NT2/D1 (cell line): Measurements from ENCODE around the gene SIN3A.
"Not testable (repeated sequence)": the region's sequence is repeated elsewhere in the genome, so short reads cannot be mapped to it uniquely, and the experiment has no call there.

Experiments used
- DNase-seq: peaks from one replicate; pipeline ENCODE4 v3.0.0-alpha.2; 2011; ENCODE audit warnings: low read depth, low spot score
- H3K27me3 ChIP-seq: 2 replicates; pipeline ENCODE4 v1.6.0; 2011; ENCODE audit warnings: mild to moderate bottlenecking; ENCODE audit not compliant: insufficient read length, insufficient read depth
- H3K36me3 ChIP-seq: 2 replicates; pipeline ENCODE4 v1.6.1; 2011; ENCODE audit warnings: mild to moderate bottlenecking, low read length, mixed read lengths; ENCODE audit not compliant: insufficient read depth, insufficient read length
- H3K4me1 ChIP-seq: 2 replicates; pipeline ENCODE4 v1.5.1; 2011; ENCODE audit not compliant: insufficient read depth, insufficient read length
- H3K4me3 ChIP-seq: 2 replicates; pipeline ENCODE4 v1.5.1; 2011; ENCODE audit warnings: low read depth; ENCODE audit not compliant: insufficient read length
- H3K9ac ChIP-seq: 2 replicates; pipeline ENCODE4 v1.6.0; 2011; ENCODE audit warnings: low read depth; ENCODE audit not compliant: insufficient read length
- H3K9me3 ChIP-seq: 2 replicates; pipeline ENCODE4 v1.5.1; 2011; ENCODE audit warnings: mild to moderate bottlenecking, low read length; ENCODE audit not compliant: insufficient read depth
- SUZ12 ChIP-seq: IDR thresholded peaks from 2 replicates; pipeline ENCODE4 v1.6.1; 2011; ENCODE audit not compliant: insufficient read length, insufficient read depth; ENCODE audit errors: extremely low read depth
- YY1 ChIP-seq: IDR thresholded peaks from 2 replicates; pipeline ENCODE4 v1.6.1; 2011; ENCODE audit not compliant: insufficient read length, insufficient read depth
- ZNF274 ChIP-seq: IDR thresholded peaks from 2 replicates; pipeline ENCODE4 v1.6.1; 2011; ENCODE audit warnings: mild to moderate bottlenecking, low read depth, low read length

SIN3A gene

GRCh38 chr15:75389791-75390382 is 61.6 kb downstream of the SIN3A start:
- Histone ChIP-seq H3K27me3 (no peaks in the 10 kb centered on the region), H3K4me3 (no peak overlapping the region), H3K4me1 (no peaks in the 10 kb centered on the region), H3K36me3 (peaks cover 99% of the 10 kb centered on the region), H3K9ac (no peak overlapping the region), H3K9me3 (no peaks in the 10 kb centered on the region)
- no peak for DNase-seq
- TF ChIP-seq YY1 = no peak
- TF ChIP-seq SUZ12 = no peak
- TF ChIP-seq ZNF274 = no peak

DNA sequence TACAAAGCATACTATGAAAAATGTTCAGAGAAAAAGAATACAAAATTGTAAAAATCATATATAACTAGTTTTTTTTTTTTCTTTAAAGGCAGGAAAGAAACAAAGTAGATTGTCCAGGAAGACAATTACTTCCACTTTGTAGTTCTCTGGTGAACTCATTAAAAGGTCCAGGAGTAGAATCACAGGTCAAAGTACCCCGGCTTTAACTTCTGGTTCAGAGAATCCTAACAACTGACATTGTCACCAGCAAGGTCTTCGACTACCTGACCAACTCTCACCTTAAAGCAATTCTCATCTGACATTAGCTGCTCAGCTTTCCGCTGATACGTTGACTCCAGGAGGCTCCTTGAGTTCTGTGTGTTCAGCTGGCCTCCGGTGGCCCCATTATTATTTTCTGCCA is 67.5 kb downstream of the SIN3A start:
- DNase-seq, H3K27me3 ChIP-seq, H3K9ac ChIP-seq, H3K9me3 ChIP-seq, H3K4me3 ChIP-seq, H3K4me1 ChIP-seq: not testable (repeated sequence)
- H3K36me3 ChIP-seq = peaks cover 86% of the 10 kb centered on the region

GRCh38 chr15:75380773-75381172 is 70.7 kb downstream of the SIN3A start:
- Histone ChIP-seq H3K9me3 (no peaks in the 10 kb centered on the region), H3K4me1 (no peaks in the 10 kb centered on the region), H3K27me3 (no peaks in the 10 kb centered on the region), H3K9ac (no peak overlapping the region), H3K36me3 (peaks cover 78% of the 10 kb centered on the region), H3K4me3 (no peak overlapping the region)
- TF ChIP-seq ZNF274 = no peak
- TF ChIP-seq SUZ12 = no peak
- no peak for TF ChIP-seq YY1
- DNase-seq = no peak

- H3K9me3 ChIP-seq = no peaks in the 10 kb centered on the region
- no peak overlapping the region for H3K9ac ChIP-seq
- no peaks in the 10 kb centered on the region for H3K27me3 ChIP-seq
- DNase-seq = no peak
- H3K36me3 ChIP-seq = peaks cover 70% of the 10 kb centered on the region
- H3K4me1 ChIP-seq = peaks cover 6% of the 10 kb centered on the region
- no peak overlapping the region for H3K4me3 ChIP-seq
- no peak for TF ChIP-seq YY1
- no peak for TF ChIP-seq ZNF274
- no peak for TF ChIP-seq SUZ12
Measured at GRCh38 chr15:75371901-75372688, 79.4 kb downstream of the SIN3A start.

GRCh38 chr15:75371486-75371885 is 80.0 kb downstream of the SIN3A start:
- DNase-seq = no peak
- Histone ChIP-seq H3K9me3 (no peaks in the 10 kb centered on the region), H3K4me3 (no peak overlapping the region), H3K27me3 (no peaks in the 10 kb centered on the region), H3K36me3 (peaks cover 70% of the 10 kb centered on the region), H3K4me1 (peaks cover 6% of the 10 kb centered on the region), H3K9ac (no peak overlapping the region)
- TF ChIP-seq ZNF274 (no peak), YY1 (no peak), SUZ12 (no peak)

- DNase-seq = no peak
- Histone ChIP-seq H3K9ac (peak overlapping the region; percentile 42), H3K4me3 (no peak overlapping the region), H3K36me3 (peaks cover 69% of the 10 kb centered on the region), H3K4me1 (peaks cover 6% of the 10 kb centered on the region), H3K27me3 (no peaks in the 10 kb centered on the region), H3K9me3 (no peaks in the 10 kb centered on the region)
- TF ChIP-seq YY1 (no peak), ZNF274 (no peak), SUZ12 (no peak)
Measured at GRCh38 chr15:75369897-75370581, 81.5 kb downstream of the SIN3A start.

GRCh38 chr15:75368689-75369239 is 82.7 kb downstream of the SIN3A start:
- no peak for DNase-seq

More at GRCh38 chr15:75368689-75369239, 82.7 kb downstream of the SIN3A start:
- no peak for TF ChIP-seq SUZ12
- TF ChIP-seq YY1 = no peak
- TF ChIP-seq ZNF274 = no peak
- Histone ChIP-seq H3K27me3 (no peaks in the 10 kb centered on the region), H3K4me1 (peaks cover 6% of the 10 kb centered on the region), H3K4me3 (peak overlapping the region; percentile 85), H3K9me3 (no peaks in the 10 kb centered on the region), H3K36me3 (peaks cover 72% of the 10 kb centered on the region), H3K9ac (peak overlapping the region; percentile 95)
